Activated CD4-positive, CD25-positive, alpha-beta regulatory T cell treated with anti-CD3 and anti-CD28 coated beads, Interleukin-2, amount 50 U/mL, for 16 hours (primary cell): ENCODE data around the gene OR2D3.
"Not testable (repeated sequence)": the region's sequence is repeated elsewhere in the genome, so short reads cannot be mapped to it uniquely, and the experiment has no call there.

Source experiments
- DNase-seq: peaks from one replicate; pipeline ENCODE4 v3.0.0-alpha.2; 2020; ENCODE audit warnings: low read depth, low spot score

The OR2D3 gene

DNA sequence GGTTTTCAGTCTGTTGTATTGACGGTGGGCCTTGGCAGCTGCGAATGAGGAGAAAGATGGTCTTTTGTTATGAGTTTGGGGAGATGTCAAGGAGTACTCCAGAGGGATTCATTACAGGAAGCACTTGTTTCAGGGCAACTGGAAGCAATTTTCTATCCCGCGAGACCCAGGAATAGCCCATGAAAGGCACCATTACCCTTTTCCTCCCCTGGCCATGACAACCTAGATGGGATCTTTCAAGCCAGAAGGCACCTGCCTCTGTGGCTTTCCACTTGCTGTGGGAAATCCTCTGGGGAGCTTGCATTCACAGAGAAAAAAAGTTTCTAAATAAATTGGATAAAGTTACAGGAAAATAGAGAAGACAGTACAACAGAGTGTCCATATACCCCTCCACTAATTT, 8.1 kb downstream of the OR2D3 start:
- DNase-seq = no peak

DNA sequence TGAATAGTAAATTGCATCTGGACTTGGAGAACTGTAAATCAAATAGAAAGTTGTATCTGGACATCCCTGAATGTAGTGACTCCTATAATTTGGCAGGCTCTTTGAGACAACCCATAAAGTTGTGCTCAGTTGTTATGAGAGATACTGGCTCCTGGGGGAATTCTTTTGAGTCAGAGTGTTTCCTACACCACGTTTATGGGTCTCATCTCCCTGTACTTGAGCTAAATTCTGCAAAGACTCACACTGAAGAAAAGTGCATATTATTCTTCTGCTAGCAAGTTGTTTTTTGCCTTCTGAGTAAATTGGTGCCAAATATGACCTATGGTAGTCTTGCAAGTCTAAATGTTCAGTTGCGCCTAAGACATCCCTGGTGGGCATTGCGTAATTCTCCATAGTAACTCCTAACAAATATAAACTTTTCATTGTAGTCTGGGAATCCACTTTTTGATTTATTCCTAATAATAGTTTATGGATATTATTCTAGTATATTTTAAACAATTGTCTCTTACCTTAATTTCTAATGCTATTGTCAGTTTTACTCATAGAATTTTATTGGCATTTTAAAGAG, 10.4 kb downstream of the OR2D3 start:
- DNase-seq = no peak

DNA sequence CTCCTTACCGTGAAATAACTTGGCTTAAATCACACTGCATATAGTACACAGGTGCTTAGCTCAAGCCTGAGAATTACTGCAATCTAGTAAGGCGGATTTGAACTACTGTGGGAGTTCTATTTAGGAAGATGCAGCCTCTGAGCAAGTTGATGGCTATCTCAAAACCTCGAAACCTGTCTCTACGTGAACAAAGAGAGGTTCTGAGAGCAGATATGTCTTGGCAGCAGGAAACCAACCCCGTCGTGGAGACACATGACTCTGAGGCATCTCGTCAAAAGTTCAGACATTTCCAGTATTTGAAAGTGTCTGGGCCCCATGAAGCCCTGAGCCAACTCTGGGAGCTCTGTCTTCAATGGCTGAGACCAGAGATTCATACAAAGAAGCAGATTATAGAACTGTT, 11.3 kb downstream of the OR2D3 start:
- no peak for DNase-seq

DNA sequence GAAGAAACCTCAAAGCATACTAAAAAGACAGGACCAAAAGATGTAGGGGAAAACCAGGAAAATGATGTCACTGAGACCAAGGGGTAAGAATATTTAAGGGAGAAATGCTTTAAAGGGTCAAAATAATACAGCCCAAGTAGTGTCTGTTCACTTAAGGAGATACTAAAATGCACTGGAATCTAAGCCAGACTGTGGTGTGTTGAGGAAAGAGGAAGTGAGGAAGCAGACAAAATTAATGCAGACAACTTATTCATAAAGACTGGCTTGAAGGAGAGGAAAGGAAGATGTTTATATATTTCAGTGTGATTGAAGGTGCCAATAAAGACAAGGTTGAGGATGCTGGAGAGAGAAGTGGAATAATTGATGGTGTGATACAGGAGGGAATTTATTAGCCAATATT, 21.2 kb downstream of the OR2D3 start:
- no peak for DNase-seq

DNA sequence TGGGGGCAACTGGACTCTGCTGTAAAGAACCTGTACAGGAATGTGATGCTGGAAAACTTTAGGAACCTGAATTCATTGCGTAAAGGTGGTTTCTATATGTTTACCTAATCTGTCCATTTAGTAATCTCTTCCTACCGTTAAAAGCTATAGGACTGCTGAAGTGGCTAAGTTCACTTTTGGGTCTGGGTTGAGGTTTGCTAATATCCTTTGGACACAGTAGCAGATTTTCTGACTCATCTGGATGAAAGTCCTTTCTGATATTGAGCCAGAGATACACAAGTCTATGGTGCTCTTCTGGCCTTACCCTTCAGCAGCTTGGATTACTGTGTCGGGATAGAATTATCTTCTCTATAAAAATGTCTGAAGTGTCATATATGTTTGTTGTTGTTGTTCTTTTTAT, 22.3 kb downstream of the OR2D3 start:
- DNase-seq = no peak

DNA sequence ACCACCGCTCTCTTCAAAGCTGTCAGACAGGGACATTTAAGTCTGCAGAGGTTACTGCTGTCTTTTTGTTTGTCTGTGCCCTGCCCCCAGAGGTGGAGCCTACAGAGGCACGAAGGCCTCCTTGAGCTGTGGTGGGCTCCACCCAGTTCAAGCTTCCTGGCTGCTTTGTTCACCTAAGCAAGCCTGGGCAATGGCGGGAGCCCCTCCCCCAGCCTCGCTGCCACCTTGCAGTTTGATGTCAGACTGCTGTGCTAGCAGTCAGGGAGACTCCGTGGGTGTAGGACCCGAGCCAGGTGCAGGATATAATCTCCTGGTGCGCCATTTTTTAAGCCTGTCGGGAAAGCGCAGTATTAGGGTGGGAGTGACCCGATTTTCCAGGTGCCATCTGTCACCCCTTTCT, 33.4 kb downstream of the OR2D3 start:
- DNase-seq = not testable (repeated sequence)

DNA sequence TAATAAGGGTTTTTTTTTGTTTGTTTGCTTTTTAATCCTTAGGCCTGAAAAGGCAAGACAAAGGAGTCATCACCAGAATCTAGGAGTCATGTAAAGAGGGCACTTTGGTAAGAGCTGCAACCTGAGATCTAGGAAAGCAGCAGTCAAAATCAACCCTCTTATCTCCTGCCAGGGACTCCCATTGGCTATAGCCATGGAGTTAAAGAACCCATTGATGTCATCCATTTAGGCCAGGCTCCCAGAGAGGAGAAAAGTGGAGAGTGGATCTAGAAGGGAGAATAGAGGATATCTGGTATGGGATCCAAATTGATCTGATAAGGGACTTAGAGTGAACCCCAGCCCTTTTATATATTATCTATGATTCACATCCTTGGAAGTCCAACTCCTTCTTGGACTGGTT, 41.3 kb downstream of the OR2D3 start:
- no peak for DNase-seq

DNA sequence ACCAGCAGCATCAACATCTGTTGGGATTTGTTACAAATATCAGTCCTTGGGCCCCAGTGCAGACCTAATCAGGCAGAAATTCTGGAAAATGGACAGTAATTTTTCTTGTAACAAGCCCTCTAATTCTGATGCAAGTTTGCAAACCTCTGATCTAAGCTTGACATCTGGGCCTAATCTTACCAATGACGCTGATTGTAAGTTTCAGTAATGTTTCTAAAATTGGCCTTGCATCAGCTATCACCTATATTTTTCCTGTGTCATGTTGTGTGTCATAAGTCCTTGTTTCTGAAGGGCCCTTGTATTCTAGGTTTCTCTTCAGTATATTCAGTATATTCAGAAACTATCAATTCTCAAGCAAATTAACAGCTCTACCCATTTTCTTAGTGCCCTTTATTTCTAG, 41.9 kb downstream of the OR2D3 start:
- no peak for DNase-seq

DNA sequence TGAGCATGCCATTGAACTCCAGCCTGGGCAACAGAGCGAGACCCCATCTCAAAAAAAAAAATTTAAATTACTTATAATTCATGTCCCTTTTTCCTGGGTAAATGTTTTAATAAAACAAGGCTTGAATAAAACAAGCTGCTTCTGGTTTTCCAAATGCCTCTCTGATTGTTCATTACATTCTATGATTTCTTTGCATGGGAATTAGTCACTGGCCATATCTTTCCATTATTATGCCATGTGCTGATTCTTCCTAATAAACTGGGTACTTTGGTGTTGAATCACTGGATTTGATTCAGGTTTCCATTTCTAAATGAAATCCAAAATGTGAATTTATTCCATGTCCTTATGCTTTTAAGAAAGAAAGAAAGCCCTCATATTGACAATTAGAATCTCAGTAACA, 48.0 kb downstream of the OR2D3 start:
- no peak for DNase-seq

DNA sequence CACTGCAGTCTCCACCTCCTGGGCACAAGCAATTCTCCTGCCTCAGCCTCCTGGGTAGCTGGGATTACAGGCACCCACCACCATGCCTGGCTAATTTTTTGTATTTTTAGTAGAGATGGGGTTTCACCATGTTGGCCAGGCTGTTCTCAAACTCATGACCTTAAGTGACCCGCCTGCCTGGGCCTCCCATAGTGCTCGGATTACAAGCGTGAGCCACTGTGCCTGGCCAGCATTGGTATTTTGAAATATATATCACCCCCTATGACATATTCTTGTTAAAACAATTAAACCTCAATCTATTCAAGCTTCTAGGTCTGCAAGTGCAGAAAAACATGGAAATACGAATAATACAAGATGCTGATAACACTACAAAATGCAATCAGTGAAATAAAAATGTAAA, 49.1 kb downstream of the OR2D3 start:
- DNase-seq = not testable (repeated sequence)
